Activated B cell treated with CpG ODN at 0.5 μM for 24 hours (primary cell): Measurements from ENCODE around the gene ZNF302. TPM values are rescaled to one million over a fixed set of nuclear protein-coding genes. Genes with fewer than 3 reads are reported as not detected.

Experiments
- ATAC-seq: fragments of 200-7000 bp; cut with Tn5 transposase; one replicate; pipeline ENCODE4 v1.10.0; 2021; ENCODE audit warnings: low read depth, mild to moderate bottlenecking, moderate library complexity
- CTCF ChIA-PET: fragments of 350-600 bp; sonication (Branson Sonifier 250); formaldehyde crosslinking; loops from one replicate; lab custom pipeline; 2021; ENCODE audit warnings: antibody characterized with exemption; lab: Charles Lee
- POLR2A ChIA-PET: fragments of 350-600 bp; sonication (Branson Sonifier 250); formaldehyde crosslinking; loops from one replicate; lab custom pipeline; 2021; ENCODE audit warnings: antibody characterized with exemption; lab: Charles Lee
- DNase-seq: peaks from one replicate; pipeline ENCODE4 v3.0.0; 2022
- H3K27ac Mint-ChIP-seq: one replicate; pipeline ENCODE4 v1.8.0; 2020; ENCODE audit warnings: mixed read lengths
- H3K27me3 Mint-ChIP-seq: one replicate; pipeline ENCODE4 v1.8.0; 2021; ENCODE audit warnings: mixed read lengths
- H3K36me3 Mint-ChIP-seq: one replicate; pipeline ENCODE4 v1.8.0; 2021; ENCODE audit warnings: low read depth, mixed read lengths
- H3K4me1 Mint-ChIP-seq: one replicate; pipeline ENCODE4 v1.8.0; 2021; ENCODE audit warnings: mixed read lengths
- H3K4me3 Mint-ChIP-seq: one replicate; pipeline ENCODE4 v1.8.0; 2020; ENCODE audit warnings: mild to moderate bottlenecking, mixed read lengths
- H3K9me3 Mint-ChIP-seq: one replicate; pipeline ENCODE4 v1.8.0; 2020; ENCODE audit warnings: mixed read lengths
- intact Hi-C: fragments of 100-400 bp; cut with micrococcal nuclease; formaldehyde crosslinking; loops from one replicate; pipeline ENCODE4 v1.15.1; 2024
- total RNA-seq: library from RNA; stranded (reverse); gene quantifications from 2 replicates; pipeline ENCODE4 v1.2.3, GENCODE V29; 2022
- TF ChIP-seq, protein P1 (sequence below): fragments of 200-600 bp; IDR thresholded peaks from one replicate; pipeline ENCODE4 v1.8.0; 2022; ENCODE audit warnings: antibody characterized with exemption, mild to moderate bottlenecking

The ZNF302 gene
- total RNA-seq, 1 donor from 2014 or later: 38.1 TPM

DNA sequence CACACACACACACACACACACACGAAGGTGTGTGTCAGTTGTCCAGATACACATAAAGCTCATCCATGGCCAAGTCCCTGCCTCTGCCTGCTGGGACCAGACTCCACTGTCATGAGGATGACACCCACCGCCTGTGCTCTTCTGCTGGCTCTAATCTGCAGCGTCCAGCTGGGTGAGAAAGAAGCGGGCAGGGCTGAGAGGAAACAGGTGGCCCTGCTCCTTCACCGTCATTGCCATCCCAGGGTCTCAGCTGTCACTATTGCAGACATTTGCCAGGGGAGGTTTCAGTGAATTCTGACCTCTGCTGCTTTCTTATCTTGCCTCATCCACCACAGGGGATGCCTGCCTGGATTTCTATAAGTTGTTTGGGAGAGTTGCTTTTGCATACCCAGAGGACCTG lies 31.9 kb upstream of the ZNF302 start:
- ChIA-PET POLR2A (no interaction called here), CTCF (interaction anchor here (0.7 kb wide), 1 partner anchor 64 kb away, joined by 3 read pairs; no protein-coding TSS in a partner anchor)
- intact Hi-C loops: no loop called here
- no peaks in the 10 kb centered on the region for H3K36me3 Mint-ChIP-seq
- H3K27ac Mint-ChIP-seq: no peak overlapping the region
- no peak for DNase-seq
- TF ChIP-seq, protein P1, sequence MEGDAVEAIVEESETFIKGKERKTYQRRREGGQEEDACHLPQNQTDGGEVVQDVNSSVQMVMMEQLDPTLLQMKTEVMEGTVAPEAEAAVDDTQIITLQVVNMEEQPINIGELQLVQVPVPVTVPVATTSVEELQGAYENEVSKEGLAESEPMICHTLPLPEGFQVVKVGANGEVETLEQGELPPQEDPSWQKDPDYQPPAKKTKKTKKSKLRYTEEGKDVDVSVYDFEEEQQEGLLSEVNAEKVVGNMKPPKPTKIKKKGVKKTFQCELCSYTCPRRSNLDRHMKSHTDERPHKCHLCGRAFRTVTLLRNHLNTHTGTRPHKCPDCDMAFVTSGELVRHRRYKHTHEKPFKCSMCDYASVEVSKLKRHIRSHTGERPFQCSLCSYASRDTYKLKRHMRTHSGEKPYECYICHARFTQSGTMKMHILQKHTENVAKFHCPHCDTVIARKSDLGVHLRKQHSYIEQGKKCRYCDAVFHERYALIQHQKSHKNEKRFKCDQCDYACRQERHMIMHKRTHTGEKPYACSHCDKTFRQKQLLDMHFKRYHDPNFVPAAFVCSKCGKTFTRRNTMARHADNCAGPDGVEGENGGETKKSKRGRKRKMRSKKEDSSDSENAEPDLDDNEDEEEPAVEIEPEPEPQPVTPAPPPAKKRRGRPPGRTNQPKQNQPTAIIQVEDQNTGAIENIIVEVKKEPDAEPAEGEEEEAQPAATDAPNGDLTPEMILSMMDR: no peak
- ATAC-seq: no peak
- no peaks in the 10 kb centered on the region for H3K27me3 Mint-ChIP-seq
- H3K4me3 Mint-ChIP-seq: no peak overlapping the region
- H3K4me1 Mint-ChIP-seq: no peaks in the 10 kb centered on the region
- no peaks in the 10 kb centered on the region for H3K9me3 Mint-ChIP-seq

DNA sequence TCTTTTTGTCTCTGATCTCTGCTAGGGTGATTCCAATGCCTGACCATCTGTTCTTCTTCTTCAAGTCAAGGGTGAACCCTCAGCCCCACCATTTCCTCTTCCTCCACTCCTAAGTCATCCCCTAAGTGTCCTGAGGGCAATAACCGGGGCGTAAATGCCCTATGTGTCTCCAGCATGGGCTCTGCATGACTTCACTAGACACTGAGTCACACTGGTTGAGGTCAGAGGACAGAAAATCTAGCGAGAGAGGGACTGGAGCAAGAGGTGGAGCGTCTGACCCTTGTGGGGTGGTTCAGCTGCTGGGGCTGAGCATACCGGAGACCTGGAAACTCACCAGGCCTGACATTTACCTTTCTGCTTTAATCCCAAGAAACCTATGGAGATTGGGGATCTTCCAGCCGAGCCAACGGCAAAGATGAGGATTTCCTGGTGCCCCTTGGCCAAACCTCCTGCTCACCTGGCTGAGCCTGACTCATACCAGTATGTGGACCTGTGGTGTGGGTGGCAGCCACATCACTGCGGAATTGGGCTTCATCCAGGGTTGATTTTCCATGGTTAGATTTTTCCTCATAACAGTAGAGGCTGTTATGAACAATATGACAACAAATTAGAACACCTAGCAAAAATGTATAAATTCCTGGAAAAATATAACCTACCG lies 27.5 kb upstream of the ZNF302 start:
- ChIA-PET CTCF (no interaction called here), POLR2A (no interaction called here)
- ATAC-seq: no peak
- H3K27ac Mint-ChIP-seq: no peak overlapping the region
- H3K9me3 Mint-ChIP-seq: peaks cover 5% of the 10 kb centered on the region
- H3K4me3 Mint-ChIP-seq: no peak overlapping the region
- TF ChIP-seq, protein P1: no peak
- no peaks in the 10 kb centered on the region for H3K36me3 Mint-ChIP-seq
- H3K4me1 Mint-ChIP-seq: peaks cover 3% of the 10 kb centered on the region
- intact Hi-C loops: no loop called here
- H3K27me3 Mint-ChIP-seq: no peaks in the 10 kb centered on the region
- DNase-seq: no peak

DNA sequence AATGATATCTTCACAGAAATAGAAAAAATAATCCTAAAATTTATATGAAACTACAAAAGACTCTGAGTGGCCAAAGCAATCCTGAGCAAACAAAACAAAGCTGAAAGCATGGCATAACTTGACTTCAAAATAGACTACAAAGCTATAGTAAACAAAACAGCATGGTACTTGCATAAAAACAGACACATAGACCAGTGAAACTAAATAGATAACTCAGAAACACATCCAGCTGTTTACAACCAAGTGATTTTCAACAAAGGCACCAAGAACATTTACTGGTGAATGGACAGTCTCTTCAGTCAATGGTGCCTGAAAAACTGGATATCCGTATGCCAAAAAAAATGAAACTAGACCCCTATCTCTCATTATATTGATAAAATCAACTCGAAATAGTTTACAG lies 25.7 kb upstream of the ZNF302 start:
- Mint-ChIP-seq H3K4me3 (no peak overlapping the region), H3K27me3 (no peaks in the 10 kb centered on the region), H3K9me3 (peaks cover 7% of the 10 kb centered on the region), H3K36me3 (no peaks in the 10 kb centered on the region), H3K4me1 (peaks cover 3% of the 10 kb centered on the region), H3K27ac (no peak overlapping the region)
- intact Hi-C loops: no loop called here
- CTCF ChIA-PET: interaction anchor here (0.9 kb wide), 1 partner anchor 10 kb away, joined by 3 read pairs; no protein-coding TSS in a partner anchor
- DNase-seq: no peak
- TF ChIP-seq, protein P1: no peak
- POLR2A ChIA-PET: no interaction called here
- no peak for ATAC-seq

DNA sequence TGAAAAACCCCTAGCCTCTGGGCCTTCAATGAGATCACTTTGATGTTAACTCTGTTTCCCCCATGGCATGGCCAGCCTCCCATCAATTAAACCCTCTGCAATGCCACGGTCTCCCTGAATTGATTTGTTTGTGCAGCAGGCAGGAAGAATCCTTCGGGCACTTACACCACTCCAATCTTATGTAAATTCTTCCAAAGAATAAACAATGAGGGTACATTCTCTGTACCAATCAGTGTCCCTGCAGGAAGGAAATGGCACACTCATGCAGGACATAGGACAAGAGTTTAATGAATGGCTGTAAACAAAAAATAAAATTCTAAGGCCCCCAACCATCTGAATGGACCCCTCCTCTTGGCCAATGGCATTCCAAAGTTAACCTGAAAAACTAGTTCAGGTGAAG lies 22.7 kb upstream of the ZNF302 start:
- H3K27me3 Mint-ChIP-seq: peaks cover 4% of the 10 kb centered on the region
- ChIA-PET POLR2A (no interaction called here), CTCF (no interaction called here)
- no peak overlapping the region for H3K27ac Mint-ChIP-seq
- ATAC-seq (no peak), DNase-seq (no peak)
- no peak overlapping the region for H3K4me3 Mint-ChIP-seq
- TF ChIP-seq, protein P1: no peak
- peaks cover 7% of the 10 kb centered on the region for H3K9me3 Mint-ChIP-seq
- H3K4me1 Mint-ChIP-seq: peaks cover 3% of the 10 kb centered on the region
- intact Hi-C loops: no loop called here
- no peaks in the 10 kb centered on the region for H3K36me3 Mint-ChIP-seq

DNA sequence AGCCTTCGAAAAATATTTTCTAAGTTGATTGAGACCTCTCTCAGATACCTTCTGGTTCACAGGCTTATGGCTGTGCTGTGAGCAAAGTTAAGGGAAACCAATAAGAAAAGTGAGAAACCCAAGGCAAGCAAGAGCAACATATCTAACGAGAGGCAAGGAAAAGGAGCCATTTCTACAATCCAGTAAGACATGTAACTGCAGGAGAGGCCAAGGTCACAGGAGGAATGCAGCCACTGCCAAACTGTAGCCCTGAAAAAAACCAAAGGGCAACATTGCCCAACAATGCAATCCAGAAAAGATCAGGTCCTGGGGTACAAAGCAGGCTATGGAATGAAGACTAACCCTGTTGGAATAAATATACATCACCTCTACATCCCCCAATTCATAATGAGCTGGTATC lies 21.8 kb upstream of the ZNF302 start:
- Mint-ChIP-seq H3K27ac (no peak overlapping the region), H3K27me3 (peaks cover 4% of the 10 kb centered on the region), H3K36me3 (no peaks in the 10 kb centered on the region), H3K4me3 (no peak overlapping the region), H3K9me3 (peaks cover 10% of the 10 kb centered on the region), H3K4me1 (peaks cover 3% of the 10 kb centered on the region)
- intact Hi-C loops: no loop called here
- TF ChIP-seq, protein P1: no peak
- no peak for DNase-seq
- ChIA-PET POLR2A (no interaction called here), CTCF (no interaction called here)
- ATAC-seq: no peak
